PC-9 (cell line): ENCODE measurements around the gene INTS12. TPM values are rescaled to one million over a fixed set of nuclear protein-coding genes. Genes with fewer than 3 reads are reported as not detected.

ENCODE experiments used
- BruUV-seq: library from RNA; stranded (reverse); fragments of 400-500 nt; replicated peaks from 2 replicates; lab custom pipeline; 2021; lab: Mats Ljungman, UMichigan
- CTCF ChIA-PET: fragments of 300-600 bp; sonication (Branson Sonifier 250); formaldehyde crosslinking; loops from one replicate; lab custom pipeline; 2022; ENCODE audit warnings: antibody characterized with exemption; lab: Charles Lee
- POLR2A ChIA-PET: fragments of 300-600 bp; sonication (Branson Sonifier 250); formaldehyde crosslinking; loops from one replicate; lab custom pipeline; 2022; ENCODE audit warnings: antibody characterized with exemption; ENCODE audit not compliant: unreplicated experiment; lab: Charles Lee
- DNase-seq, 2 experiments: peaks; one replicate each; pipeline versions ENCODE4 v3.0.0 to v3.0.0-alpha.2; 2015 to 2022; ENCODE audit warnings: mixed read lengths in 1 of 2
- H2AFZ ChIP-seq: fragments of 200-600 bp; sonication (generic); 2 replicates; pipeline ENCODE4 v1.8.1; 2017; ENCODE audit warnings: antibody characterized with exemption
- H3F3A ChIP-seq: fragments of 200-600 bp; sonication (generic); 2 replicates; pipeline ENCODE4 v1.8.1; 2017; ENCODE audit warnings: antibody characterized with exemption, mild to moderate bottlenecking, low read depth; ENCODE audit not compliant: insufficient read depth
- H3K27ac ChIP-seq: fragments of 200-600 bp; sonication (generic); 2 replicates; pipeline ENCODE4 v1.6.1; 2016; ENCODE audit warnings: mixed run types
- H3K27me3 ChIP-seq: fragments of 200-600 bp; sonication (generic); 2 replicates; pipeline ENCODE4 v1.6.1; 2016; ENCODE audit warnings: low read depth, mixed run types; ENCODE audit not compliant: insufficient read depth
- H3K36me3 ChIP-seq: fragments of 200-600 bp; sonication (generic); 2 replicates; pipeline ENCODE4 v1.6.1; 2016; ENCODE audit warnings: low read depth, mixed run types
- H3K4me1 ChIP-seq: fragments of 200-600 bp; sonication (generic); replicated peaks from 2 replicates; pipeline ENCODE4 v1.6.1; 2016; ENCODE audit warnings: mixed run types; ENCODE audit not compliant: insufficient read depth
- H3K4me2 ChIP-seq: fragments of 200-600 bp; sonication (generic); 2 replicates; pipeline ENCODE4 v1.6.1; 2017; ENCODE audit warnings: mixed run types
- H3K4me3 ChIP-seq: fragments of 200-600 bp; sonication (generic); 2 replicates; pipeline ENCODE4 v1.6.1; 2016; ENCODE audit warnings: mixed run types
- H3K79me2 ChIP-seq: fragments of 200-600 bp; sonication (generic); 2 replicates; pipeline ENCODE4 v1.6.1; 2017; ENCODE audit warnings: low read depth, mixed run types
- H3K9me2 ChIP-seq: fragments of 200-600 bp; sonication (generic); 2 replicates; pipeline ENCODE4 v1.8.1; 2017; ENCODE audit warnings: mild to moderate bottlenecking; ENCODE audit not compliant: insufficient read depth
- H3K9me3 ChIP-seq: fragments of 200-600 bp; sonication (generic); 2 replicates; pipeline ENCODE4 v1.8.1; 2016; ENCODE audit warnings: low read depth; ENCODE audit not compliant: insufficient read depth
- H4K20me1 ChIP-seq: fragments of 200-600 bp; sonication (generic); 2 replicates; pipeline ENCODE4 v1.8.1; 2017; ENCODE audit not compliant: insufficient read depth
- EZH2 ChIP-seq: fragments of 200-600 bp; sonication (generic); IDR thresholded peaks from 2 replicates; pipeline ENCODE4 v1.8.0; 2017; ENCODE audit warnings: antibody characterized with exemption, low read depth
- intact Hi-C: fragments of 100-400 bp; cut with micrococcal nuclease; formaldehyde crosslinking; loops from one replicate; pipeline ENCODE4 v1.10.0; 2022; ENCODE audit not compliant: unreplicated experiment
- total RNA-seq: library from RNA; stranded (reverse); gene quantifications from 2 replicates; pipeline ENCODE4 v1.2.3, GENCODE V29; 2021
- TF ChIP-seq, protein P1 (sequence below): fragments of 200-600 bp; sonication (generic); conservative IDR thresholded peaks from 2 replicates; pipeline ENCODE4 v1.6.1; 2017; ENCODE audit warnings: mixed run types, antibody characterized with exemption, mild to moderate bottlenecking, moderate library complexity

INTS12 gene
- total RNA-seq, 1 experiment from 2014 or later: 10.3 TPM

DNA sequence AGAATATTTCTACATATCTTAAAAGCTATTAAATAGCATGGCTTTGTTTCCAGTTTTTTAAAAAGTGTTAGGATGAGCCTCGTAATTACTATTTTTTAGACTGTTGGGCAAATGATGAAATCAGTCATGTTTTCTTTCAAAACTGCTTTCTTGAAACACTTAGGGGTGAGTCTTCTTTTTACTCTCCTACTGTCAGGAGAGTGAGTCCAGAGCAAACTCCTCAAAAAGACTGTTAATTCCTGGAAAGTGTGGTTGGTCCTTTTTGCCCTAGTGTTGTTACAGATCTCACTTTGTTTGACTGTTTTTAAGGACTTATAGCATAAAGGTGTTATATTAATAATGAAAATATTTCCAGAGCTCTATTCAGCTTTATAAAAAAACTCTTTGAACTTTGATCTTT is 6.4 kb upstream of the INTS12 start:
- Histone ChIP-seq H3K4me1 (no peaks in the 10 kb centered on the region), H3K27ac (no peak overlapping the region), H3K36me3 (no peaks in the 10 kb centered on the region), H4K20me1 (no peaks in the 10 kb centered on the region), H3K4me3 (no peak overlapping the region), H2AFZ (no peak overlapping the region), H3K79me2 (peaks cover 14% of the 10 kb centered on the region; the same call in 1 of the 2 replicates), H3K9me2 (no peaks in the 10 kb centered on the region), H3F3A (no peaks in the 10 kb centered on the region), H3K9me3 (no peaks in the 10 kb centered on the region), H3K27me3 (no peaks in the 10 kb centered on the region), H3K4me2 (no peak overlapping the region)
- intact Hi-C loops: loop anchor here (2.0 kb wide), 1 partner anchor 194 kb away; no protein-coding TSS in a partner anchor
- ChIA-PET POLR2A (interaction anchor here (0.5 kb wide), 1 partner anchor 194 kb away, joined by 3 read pairs; no protein-coding TSS in a partner anchor), CTCF (no interaction called here)
- BruUV-seq: no TSS peak
- no peak for DNase-seq
- TF ChIP-seq, protein P1, sequence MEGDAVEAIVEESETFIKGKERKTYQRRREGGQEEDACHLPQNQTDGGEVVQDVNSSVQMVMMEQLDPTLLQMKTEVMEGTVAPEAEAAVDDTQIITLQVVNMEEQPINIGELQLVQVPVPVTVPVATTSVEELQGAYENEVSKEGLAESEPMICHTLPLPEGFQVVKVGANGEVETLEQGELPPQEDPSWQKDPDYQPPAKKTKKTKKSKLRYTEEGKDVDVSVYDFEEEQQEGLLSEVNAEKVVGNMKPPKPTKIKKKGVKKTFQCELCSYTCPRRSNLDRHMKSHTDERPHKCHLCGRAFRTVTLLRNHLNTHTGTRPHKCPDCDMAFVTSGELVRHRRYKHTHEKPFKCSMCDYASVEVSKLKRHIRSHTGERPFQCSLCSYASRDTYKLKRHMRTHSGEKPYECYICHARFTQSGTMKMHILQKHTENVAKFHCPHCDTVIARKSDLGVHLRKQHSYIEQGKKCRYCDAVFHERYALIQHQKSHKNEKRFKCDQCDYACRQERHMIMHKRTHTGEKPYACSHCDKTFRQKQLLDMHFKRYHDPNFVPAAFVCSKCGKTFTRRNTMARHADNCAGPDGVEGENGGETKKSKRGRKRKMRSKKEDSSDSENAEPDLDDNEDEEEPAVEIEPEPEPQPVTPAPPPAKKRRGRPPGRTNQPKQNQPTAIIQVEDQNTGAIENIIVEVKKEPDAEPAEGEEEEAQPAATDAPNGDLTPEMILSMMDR: no peak
- no peak for TF ChIP-seq EZH2

DNA sequence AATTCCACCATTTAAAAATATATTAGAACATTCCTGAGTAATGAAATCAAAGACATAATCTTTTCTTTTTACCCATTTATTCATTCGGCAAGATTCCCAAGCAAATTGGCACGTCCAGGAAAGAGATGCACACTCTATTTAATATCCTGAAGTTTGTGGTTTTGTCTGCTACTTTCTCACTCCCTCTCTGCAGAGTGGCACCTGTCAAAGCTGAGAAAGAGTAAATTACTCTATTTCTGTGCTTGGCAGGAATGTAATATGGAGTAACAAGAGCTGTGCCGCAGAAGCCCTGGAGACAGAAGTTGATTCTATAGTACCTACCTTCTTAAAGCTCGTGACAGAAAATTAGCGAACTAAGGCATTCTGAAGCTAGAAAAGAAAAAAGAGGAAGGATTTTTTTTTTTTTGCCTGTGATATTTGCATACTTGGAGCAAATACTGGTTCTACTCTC is 5.6 kb upstream of the INTS12 start:
- no peak overlapping the region for H3K4me3 ChIP-seq
- CTCF ChIA-PET: no interaction called here

DNA sequence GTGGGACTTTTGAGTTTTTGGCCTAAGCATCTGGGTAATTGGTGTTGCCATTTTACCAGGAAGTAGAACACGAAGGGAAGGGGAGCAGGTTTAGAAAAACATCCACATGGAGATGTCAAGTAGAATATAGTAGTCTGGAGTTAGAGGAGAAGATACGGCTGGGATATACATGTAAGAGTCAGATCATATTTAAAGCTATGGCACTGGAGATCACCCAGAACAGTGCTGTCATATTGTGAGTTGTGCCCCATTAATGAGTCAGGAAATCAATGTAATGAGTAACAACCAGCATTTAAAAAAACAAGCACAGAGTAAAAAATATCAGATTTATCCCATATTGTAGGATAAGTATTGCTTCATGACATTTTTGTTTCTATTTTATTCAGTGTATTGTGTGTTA is 4.3 kb upstream of the INTS12 start:
- no peaks in the 10 kb centered on the region for H3K4me1 ChIP-seq
- no peak for TF ChIP-seq EZH2
- TF ChIP-seq, protein P1: no peak
- no peak overlapping the region for H3K27ac ChIP-seq
- POLR2A ChIA-PET: no interaction called here
- no peaks in the 10 kb centered on the region for H3K36me3 ChIP-seq
- no peak for DNase-seq
- H2AFZ ChIP-seq: no peak overlapping the region
- H3F3A ChIP-seq: peaks cover 4% of the 10 kb centered on the region; the same call in 1 of the 2 replicates
- no peak overlapping the region for H3K4me2 ChIP-seq
- BruUV-seq: no TSS peak
- H4K20me1 ChIP-seq: no peaks in the 10 kb centered on the region
- H3K9me2 ChIP-seq: no peaks in the 10 kb centered on the region
- CTCF ChIA-PET: no interaction called here
- no peaks in the 10 kb centered on the region for H3K27me3 ChIP-seq
- H3K79me2 ChIP-seq: peaks cover 30% of the 10 kb centered on the region
- H3K4me3 ChIP-seq: no peak overlapping the region
- no peaks in the 10 kb centered on the region for H3K9me3 ChIP-seq
- intact Hi-C loops: no loop called here

More for the DNA sequence above, 5.6 kb upstream of the INTS12 start:
- no peak for DNase-seq
- Histone ChIP-seq H3K4me2 (no peak overlapping the region), H2AFZ (no peak overlapping the region), H4K20me1 (no peaks in the 10 kb centered on the region), H3K36me3 (no peaks in the 10 kb centered on the region), H3K9me3 (no peaks in the 10 kb centered on the region), H3K4me1 (no peaks in the 10 kb centered on the region), H3K79me2 (peaks cover 22% of the 10 kb centered on the region), H3F3A (peaks cover 3% of the 10 kb centered on the region; the same call in 1 of the 2 replicates), H3K27me3 (no peaks in the 10 kb centered on the region), H3K9me2 (no peaks in the 10 kb centered on the region), H3K27ac (no peak overlapping the region)
- POLR2A ChIA-PET: no interaction called here
- BruUV-seq: no TSS peak
- no peak for TF ChIP-seq EZH2
- TF ChIP-seq, protein P1: no peak
- intact Hi-C loops: loop anchor here (2.0 kb wide), 1 partner anchor 193 kb away; no protein-coding TSS in a partner anchor
